HepG2 (cell line): ENCODE data around the gene SIX4. TPM values are rescaled to one million over a fixed set of nuclear protein-coding genes. Genes with fewer than 3 reads are reported as not detected.

ENCODE experiments used
- CENPT ChIP-seq: sonication (generic); formaldehyde crosslinking; IDR thresholded peaks from 2 replicates; pipeline ENCODE4 v1.8.0; 2022; ENCODE audit warnings: low read depth, mild to moderate bottlenecking, moderate library complexity, missing genetic modification reagents
- CHD4 ChIP-seq: fragments of 200-600 bp; sonication (generic); IDR thresholded peaks from 2 replicates; pipeline ENCODE4 v1.7.0; 2017; ENCODE audit warnings: mild to moderate bottlenecking, low read length, borderline replicate concordance
- FOXK1 ChIP-seq: sonication (generic); formaldehyde crosslinking; IDR thresholded peaks from 2 replicates; pipeline ENCODE4 v1.4.0; 2020; ENCODE audit warnings: low read depth, missing genetic modification reagents, borderline replicate concordance
- IKZF4 ChIP-seq: sonication (generic); formaldehyde crosslinking; IDR thresholded peaks from 2 replicates; pipeline ENCODE4 v1.5.1; 2020; ENCODE audit warnings: borderline replicate concordance, mild to moderate bottlenecking, low read depth, missing genetic modification reagents; ENCODE audit errors: not compliant biosample characterization
- KDM5B ChIP-seq: sonication (generic); formaldehyde crosslinking; IDR thresholded peaks from 2 replicates; pipeline ENCODE4 v1.4.0; 2020; ENCODE audit warnings: missing genetic modification reagents, mild to moderate bottlenecking, borderline replicate concordance
- NAIF1 ChIP-seq: sonication (generic); formaldehyde crosslinking; IDR thresholded peaks from 2 replicates; pipeline ENCODE4 v1.5.0; 2020; ENCODE audit warnings: mild to moderate bottlenecking, missing genetic modification reagents, borderline replicate concordance
- NFYB ChIP-seq: sonication (generic); formaldehyde crosslinking; IDR thresholded peaks from 2 replicates; pipeline ENCODE4 v1.4.0; 2020; ENCODE audit warnings: missing genetic modification reagents
- NKX3-1 ChIP-seq: sonication (generic); formaldehyde crosslinking; IDR thresholded peaks from 2 replicates; pipeline ENCODE4 v1.5.0; 2020; ENCODE audit warnings: missing genetic modification reagents
- PHF20 ChIP-seq: sonication (generic); formaldehyde crosslinking; IDR thresholded peaks from 2 replicates; pipeline ENCODE4 v1.5.0; 2020; ENCODE audit warnings: mild to moderate bottlenecking, missing genetic modification reagents
- POLR2A ChIP-seq, 2 experiments: IDR thresholded peaks; 2 replicates each; pipeline ENCODE4 v1.6.1; 2011; ENCODE audit warnings: low read depth in 2 of 2, low read length in 2 of 2, mild to moderate bottlenecking in 1 of 2, moderate library complexity in 1 of 2; ENCODE audit not compliant: insufficient read depth in 1 of 2
- REPIN1 ChIP-seq: sonication (generic); formaldehyde crosslinking; IDR thresholded peaks from 2 replicates; pipeline ENCODE4 v1.8.0; 2022; ENCODE audit warnings: missing genetic modification reagents, low read depth, mild to moderate bottlenecking, borderline replicate concordance
- SIN3A ChIP-seq: IDR thresholded peaks from 2 replicates; pipeline ENCODE4 v1.6.1; 2011; ENCODE audit warnings: low read depth, mild to moderate bottlenecking, control low read depth, low read length, borderline replicate concordance
- TCF12 ChIP-seq, 2 experiments: fragments of 450-650 bp in 1 of 2; sonication (generic) in 1 of 2; formaldehyde crosslinking in 1 of 2; IDR thresholded peaks; 2 replicates each; pipeline versions ENCODE4 v1.6.1 to v1.8.0; 2017 to 2022; ENCODE audit warnings: antibody characterized with exemption in 1 of 2, mild to moderate bottlenecking in 1 of 2, missing genetic modification reagents in 1 of 2, moderate library complexity in 1 of 2
- ZNF552 ChIP-seq: sonication (generic); formaldehyde crosslinking; IDR thresholded peaks from 2 replicates; pipeline ENCODE4 v1.9.0; 2022; ENCODE audit warnings: missing genetic modification reagents, mild to moderate bottlenecking, borderline replicate concordance
- ZSCAN25 ChIP-seq: sonication (generic); formaldehyde crosslinking; IDR thresholded peaks from 2 replicates; pipeline ENCODE4 v1.8.0; 2022; ENCODE audit warnings: mild to moderate bottlenecking, missing genetic modification reagents
- ZSCAN9 ChIP-seq: IDR thresholded peaks from 2 replicates; pipeline ENCODE4 v1.6.1; 2016; ENCODE audit warnings: borderline replicate concordance
- polyA plus RNA-seq, 8 experiments: library from polyadenylated mRNA; depleted of rRNA in 3 of 8; stranded (reverse) in 7 of 8; unstranded in 1 of 8; fragments of >200 nt; fragmentation: Illumina TruSeq in 4 of 8; extraction: Trizol in 4 of 8; gene quantifications; 2 replicates each; pipeline versions ENCODE4 v1.2.1 to v1.2.3, GENCODE V29; 2011 to 2016; ENCODE audit warnings: low read depth in 4 of 8, missing spikeins in 1 of 8, mixed read lengths in 1 of 8; ENCODE audit not compliant: insufficient read depth in 1 of 8
- total RNA-seq, 5 experiments: library from RNA; depleted of rRNA; stranded (reverse); fragments of >200 nt; fragmentation: Illumina TruSeq; extraction: Trizol; gene quantifications; 2 replicates each; pipeline ENCODE4 v1.2.3, GENCODE V29; 2016; ENCODE audit warnings: low read depth in 1 of 5
- TF ChIP-seq, protein P1 (sequence below): sonication (generic); formaldehyde crosslinking; IDR thresholded peaks from 2 replicates; pipeline ENCODE4 v1.4.0; 2020; ENCODE audit warnings: mild to moderate bottlenecking, missing genetic modification reagents
- TF ChIP-seq, protein P2 (sequence below): sonication (generic); formaldehyde crosslinking; IDR thresholded peaks from 2 replicates; pipeline ENCODE4 v1.8.1; 2023; ENCODE audit warnings: mild to moderate bottlenecking, missing genetic modification reagents, borderline replicate concordance
- TF ChIP-seq, protein P3 (sequence below): sonication (generic); formaldehyde crosslinking; IDR thresholded peaks from 2 replicates; pipeline ENCODE4 v1.4.0; 2020; ENCODE audit warnings: missing genetic modification reagents
- TF ChIP-seq, protein P4 (sequence below): sonication (generic); formaldehyde crosslinking; IDR thresholded peaks from 2 replicates; pipeline ENCODE4 v1.5.0; 2020; ENCODE audit warnings: missing genetic modification reagents
- TF ChIP-seq, protein P5 (sequence below): IDR thresholded peaks from 2 replicates; pipeline ENCODE4 v1.6.1; 2016; ENCODE audit warnings: missing compliant biosample characterization, missing genetic modification reagents, borderline replicate concordance

SIX4 gene
- total and polyA plus RNA-seq, 2 of the 13 experiments (the other 11 are each of a cell fraction or from before 2014, with no cell fraction given), result 5.0 to 6.0 TPM

DNA sequence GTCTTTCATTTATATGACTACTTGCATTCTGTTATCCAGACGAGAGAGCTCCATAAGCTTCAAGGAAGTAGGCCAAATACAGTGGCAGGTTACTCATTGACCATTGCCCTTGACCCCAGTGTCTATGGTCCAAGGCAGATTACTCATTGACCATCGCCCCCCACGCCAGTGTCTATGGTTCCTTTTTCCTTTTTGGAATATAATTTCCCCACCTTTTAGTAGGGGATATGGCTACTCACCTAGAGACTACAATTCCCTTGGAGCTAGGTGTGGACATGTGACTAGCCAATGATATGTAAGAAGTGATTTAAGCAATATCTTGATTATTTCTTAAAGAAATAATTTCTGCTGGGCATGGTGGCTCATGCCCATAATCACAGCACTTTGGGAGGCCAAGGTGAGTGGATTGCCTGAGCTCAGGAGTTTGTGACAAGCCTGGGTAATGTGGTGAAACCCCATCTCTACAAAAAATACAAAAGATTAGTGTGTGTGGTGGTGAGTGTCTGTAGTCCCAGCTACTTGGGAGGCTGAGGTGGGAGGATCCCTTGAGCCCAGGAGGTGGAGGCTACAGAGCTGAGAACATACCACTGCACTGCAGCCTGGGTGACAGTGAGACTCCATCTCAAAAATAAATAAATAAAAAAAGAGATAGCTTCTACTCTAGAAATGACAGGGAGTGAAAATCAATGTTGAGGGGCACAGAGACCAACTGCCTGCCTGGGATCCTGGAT lies 32.6 kb downstream of the SIX4 start (continued):
- TF ChIP-seq, protein P1, sequence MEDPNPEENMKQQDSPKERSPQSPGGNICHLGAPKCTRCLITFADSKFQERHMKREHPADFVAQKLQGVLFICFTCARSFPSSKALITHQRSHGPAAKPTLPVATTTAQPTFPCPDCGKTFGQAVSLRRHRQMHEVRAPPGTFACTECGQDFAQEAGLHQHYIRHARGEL (CRISPR knock-in tag), result no peak
- TF ChIP-seq, protein P2, sequence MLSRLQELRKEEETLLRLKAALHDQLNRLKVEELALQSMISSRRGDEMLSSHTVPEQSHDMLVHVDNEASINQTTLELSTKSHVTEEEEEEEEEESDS (CRISPR knock-in tag), result no peak
- no peak for TF ChIP-seq SIN3A
- TF ChIP-seq TCF12 (IDR thresholded peaks at IDR 0.05), result no peak
- no peak for TF ChIP-seq TCF12 (CRISPR knock-in tag; IDR thresholded peaks at IDR 0.05)
- TF ChIP-seq, protein P3, sequence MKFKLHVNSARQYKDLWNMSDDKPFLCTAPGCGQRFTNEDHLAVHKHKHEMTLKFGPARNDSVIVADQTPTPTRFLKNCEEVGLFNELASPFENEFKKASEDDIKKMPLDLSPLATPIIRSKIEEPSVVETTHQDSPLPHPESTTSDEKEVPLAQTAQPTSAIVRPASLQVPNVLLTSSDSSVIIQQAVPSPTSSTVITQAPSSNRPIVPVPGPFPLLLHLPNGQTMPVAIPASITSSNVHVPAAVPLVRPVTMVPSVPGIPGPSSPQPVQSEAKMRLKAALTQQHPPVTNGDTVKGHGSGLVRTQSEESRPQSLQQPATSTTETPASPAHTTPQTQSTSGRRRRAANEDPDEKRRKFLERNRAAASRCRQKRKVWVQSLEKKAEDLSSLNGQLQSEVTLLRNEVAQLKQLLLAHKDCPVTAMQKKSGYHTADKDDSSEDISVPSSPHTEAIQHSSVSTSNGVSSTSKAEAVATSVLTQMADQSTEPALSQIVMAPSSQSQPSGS, result peak; percentile 37
- no peak for TF ChIP-seq IKZF4 (CRISPR knock-in tag)
- TF ChIP-seq PHF20, result no peak
- peak; percentile 72; the same call in 1 of the 2 replicates for TF ChIP-seq CHD4
- no peak for TF ChIP-seq ZSCAN9
- TF ChIP-seq, protein P4, sequence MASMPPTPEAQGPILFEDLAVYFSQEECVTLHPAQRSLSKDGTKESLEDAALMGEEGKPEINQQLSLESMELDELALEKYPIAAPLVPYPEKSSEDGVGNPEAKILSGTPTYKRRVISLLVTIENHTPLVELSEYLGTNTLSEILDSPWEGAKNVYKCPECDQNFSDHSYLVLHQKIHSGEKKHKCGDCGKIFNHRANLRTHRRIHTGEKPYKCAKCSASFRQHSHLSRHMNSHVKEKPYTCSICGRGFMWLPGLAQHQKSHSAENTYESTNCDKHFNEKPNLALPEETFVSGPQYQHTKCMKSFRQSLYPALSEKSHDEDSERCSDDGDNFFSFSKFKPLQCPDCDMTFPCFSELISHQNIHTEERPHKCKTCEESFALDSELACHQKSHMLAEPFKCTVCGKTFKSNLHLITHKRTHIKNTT (CRISPR knock-in tag), result no peak
- no peak for TF ChIP-seq ZNF552 (CRISPR knock-in tag)
- TF ChIP-seq NAIF1 (CRISPR knock-in tag), result no peak
- TF ChIP-seq CENPT (CRISPR knock-in tag), result no peak
- TF ChIP-seq FOXK1 (CRISPR knock-in tag), result 0 out of 2 replicates have a peak, but pooled peaks have one; percentile 18
- TF ChIP-seq REPIN1 (CRISPR knock-in tag), result peak; percentile 48; the same call in 1 of the 2 replicates
- no peak for TF ChIP-seq KDM5B
- TF ChIP-seq, protein P5, sequence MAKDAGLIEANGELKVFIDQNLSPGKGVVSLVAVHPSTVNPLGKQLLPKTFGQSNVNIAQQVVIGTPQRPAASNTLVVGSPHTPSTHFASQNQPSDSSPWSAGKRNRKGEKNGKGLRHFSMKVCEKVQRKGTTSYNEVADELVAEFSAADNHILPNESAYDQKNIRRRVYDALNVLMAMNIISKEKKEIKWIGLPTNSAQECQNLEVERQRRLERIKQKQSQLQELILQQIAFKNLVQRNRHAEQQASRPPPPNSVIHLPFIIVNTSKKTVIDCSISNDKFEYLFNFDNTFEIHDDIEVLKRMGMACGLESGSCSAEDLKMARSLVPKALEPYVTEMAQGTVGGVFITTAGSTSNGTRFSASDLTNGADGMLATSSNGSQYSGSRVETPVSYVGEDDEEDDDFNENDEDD, result no peak
- no peak for TF ChIP-seq NKX3-1
- TF ChIP-seq ZSCAN25 (CRISPR knock-in tag), result no peak
- no peak for TF ChIP-seq NFYB (CRISPR knock-in tag)
- no peak for TF ChIP-seq POLR2A (IDR thresholded peaks at IDR 0.05; ENCODE audit: insufficient read depth in 1 of 2, low read depth in 2 of 2, low read length in 2 of 2)
